Measurements from ENCODE around the gene HPS3.

Gene HPS3

GRCh38 chr3:149162007-149162406, 32.6 kb downstream of the HPS3 start:
- Histone ChIP-seq H3K9me3 (ENCODE audit: control insufficient read depth, low read depth, low read length) (no peaks in the 10 kb centered on the region), H3K27ac (ENCODE audit: low read length) (no peak overlapping the region), H3K9ac (ENCODE audit: low read length) (no peak overlapping the region), H3K36me3 (ENCODE audit: control insufficient read depth, low read depth, low read length) (peaks cover 79% of the 10 kb centered on the region), H3K4me3 (ENCODE audit: low read length) (no peak overlapping the region), H3K27me3 (ENCODE audit: control insufficient read depth, insufficient read depth, low read length) (no peaks in the 10 kb centered on the region), H3K4me1 (ENCODE audit: control insufficient read depth, low read depth, low read length) (no peaks in the 10 kb centered on the region)

GRCh38 chr3:149163066-149163465, 33.6 kb downstream of the HPS3 start:
- Histone ChIP-seq H3K9me3 (ENCODE audit: control insufficient read depth, low read depth, low read length) (no peaks in the 10 kb centered on the region), H3K4me3 (ENCODE audit: low read length) (no peak overlapping the region), H3K27ac (ENCODE audit: low read length) (no peak overlapping the region), H3K4me1 (ENCODE audit: control insufficient read depth, low read depth, low read length) (no peaks in the 10 kb centered on the region), H3K9ac (ENCODE audit: low read length) (no peak overlapping the region), H3K36me3 (ENCODE audit: control insufficient read depth, low read depth, low read length) (peaks cover 80% of the 10 kb centered on the region), H3K27me3 (ENCODE audit: control insufficient read depth, insufficient read depth, low read length) (no peaks in the 10 kb centered on the region)

GRCh38 chr3:149167898-149168297, 38.5 kb downstream of the HPS3 start:
- no peaks in the 10 kb centered on the region for H3K27me3 ChIP-seq (ENCODE audit: control insufficient read depth, insufficient read depth, low read length)
- no peaks in the 10 kb centered on the region for H3K4me1 ChIP-seq (ENCODE audit: control insufficient read depth, low read depth, low read length)
- H3K27ac ChIP-seq (ENCODE audit: low read length) = no peak overlapping the region
- no peaks in the 10 kb centered on the region for H3K9me3 ChIP-seq (ENCODE audit: control insufficient read depth, low read depth, low read length)
- H3K9ac ChIP-seq (ENCODE audit: low read length) = no peak overlapping the region
- peaks cover 82% of the 10 kb centered on the region for H3K36me3 ChIP-seq (ENCODE audit: control insufficient read depth, low read depth, low read length)
- H3K4me3 ChIP-seq (ENCODE audit: low read length) = no peak overlapping the region

- H3K4me3 ChIP-seq (ENCODE audit: low read length) = no peak overlapping the region
- H3K9ac ChIP-seq (ENCODE audit: low read length) = no peak overlapping the region
- no peaks in the 10 kb centered on the region for H3K27me3 ChIP-seq (ENCODE audit: control insufficient read depth, insufficient read depth, low read length)
- no peaks in the 10 kb centered on the region for H3K4me1 ChIP-seq (ENCODE audit: control insufficient read depth, low read depth, low read length)
- H3K9me3 ChIP-seq (ENCODE audit: control insufficient read depth, low read depth, low read length) = no peaks in the 10 kb centered on the region
- H3K36me3 ChIP-seq (ENCODE audit: control insufficient read depth, low read depth, low read length) = peaks cover 77% of the 10 kb centered on the region
- no peak overlapping the region for H3K27ac ChIP-seq (ENCODE audit: low read length)
These were observed 41.2 kb downstream of the HPS3 start for GRCh38 chr3:149170672-149171071.

GRCh38 chr3:149174901-149175300, 45.5 kb downstream of the HPS3 start:
- no peaks in the 10 kb centered on the region for H3K4me1 ChIP-seq (ENCODE audit: control insufficient read depth, low read depth, low read length)
- H3K4me3 ChIP-seq (ENCODE audit: low read length) = no peak overlapping the region
- no peaks in the 10 kb centered on the region for H3K27me3 ChIP-seq (ENCODE audit: control insufficient read depth, insufficient read depth, low read length)
- no peak overlapping the region for H3K27ac ChIP-seq (ENCODE audit: low read length)
- H3K36me3 ChIP-seq (ENCODE audit: control insufficient read depth, low read depth, low read length) = peaks cover 48% of the 10 kb centered on the region
- peaks cover 4% of the 10 kb centered on the region for H3K9me3 ChIP-seq (ENCODE audit: control insufficient read depth, low read depth, low read length)
- H3K9ac ChIP-seq (ENCODE audit: low read length) = no peak overlapping the region

- no peaks in the 10 kb centered on the region for H3K27me3 ChIP-seq (ENCODE audit: control insufficient read depth, insufficient read depth, low read length)
- H3K4me1 ChIP-seq (ENCODE audit: control insufficient read depth, low read depth, low read length) = no peaks in the 10 kb centered on the region
- H3K9ac ChIP-seq (ENCODE audit: low read length) = no peak overlapping the region
- H3K36me3 ChIP-seq (ENCODE audit: control insufficient read depth, low read depth, low read length) = peaks cover 36% of the 10 kb centered on the region
- H3K27ac ChIP-seq (ENCODE audit: low read length) = no peak overlapping the region
- no peak overlapping the region for H3K4me3 ChIP-seq (ENCODE audit: low read length)
- H3K9me3 ChIP-seq (ENCODE audit: control insufficient read depth, low read depth, low read length) = peaks cover 4% of the 10 kb centered on the region
These were observed 47.7 kb downstream of the HPS3 start for GRCh38 chr3:149177122-149177521.

- Histone ChIP-seq H3K27me3 (ENCODE audit: control insufficient read depth, insufficient read depth, low read length) (no peaks in the 10 kb centered on the region), H3K4me1 (ENCODE audit: control insufficient read depth, low read depth, low read length) (no peaks in the 10 kb centered on the region), H3K27ac (ENCODE audit: low read length) (no peak overlapping the region), H3K4me3 (ENCODE audit: low read length) (no peak overlapping the region), H3K9ac (ENCODE audit: low read length) (no peak overlapping the region), H3K9me3 (ENCODE audit: control insufficient read depth, low read depth, low read length) (peaks cover 4% of the 10 kb centered on the region), H3K36me3 (ENCODE audit: control insufficient read depth, low read depth, low read length) (peaks cover 16% of the 10 kb centered on the region)
These were observed 49.8 kb downstream of the HPS3 start for GRCh38 chr3:149179220-149179619.

GRCh38 chr3:149180057-149180573, 50.7 kb downstream of the HPS3 start:
- Histone ChIP-seq H3K9ac (ENCODE audit: low read length) (no peak overlapping the region), H3K27ac (ENCODE audit: low read length) (no peak overlapping the region), H3K9me3 (ENCODE audit: control insufficient read depth, low read depth, low read length) (peaks cover 4% of the 10 kb centered on the region), H3K27me3 (ENCODE audit: control insufficient read depth, insufficient read depth, low read length) (no peaks in the 10 kb centered on the region), H3K36me3 (ENCODE audit: control insufficient read depth, low read depth, low read length) (peaks cover 14% of the 10 kb centered on the region), H3K4me1 (ENCODE audit: control insufficient read depth, low read depth, low read length) (no peaks in the 10 kb centered on the region), H3K4me3 (ENCODE audit: low read length) (no peak overlapping the region)

GRCh38 chr3:149181182-149181581, 51.7 kb downstream of the HPS3 start:
- no peaks in the 10 kb centered on the region for H3K27me3 ChIP-seq (ENCODE audit: control insufficient read depth, insufficient read depth, low read length)
- H3K9me3 ChIP-seq (ENCODE audit: control insufficient read depth, low read depth, low read length) = peaks cover 5% of the 10 kb centered on the region
- peaks cover 9% of the 10 kb centered on the region for H3K36me3 ChIP-seq (ENCODE audit: control insufficient read depth, low read depth, low read length)
- H3K4me3 ChIP-seq (ENCODE audit: low read length) = no peak overlapping the region
- H3K9ac ChIP-seq (ENCODE audit: low read length) = no peak overlapping the region
- no peaks in the 10 kb centered on the region for H3K4me1 ChIP-seq (ENCODE audit: control insufficient read depth, low read depth, low read length)
- no peak overlapping the region for H3K27ac ChIP-seq (ENCODE audit: low read length)

GRCh38 chr3:149186219-149186618, 56.8 kb downstream of the HPS3 start:
- Histone ChIP-seq H3K9ac (ENCODE audit: low read length) (no peak overlapping the region), H3K4me3 (ENCODE audit: low read length) (no peak overlapping the region), H3K27ac (ENCODE audit: low read length) (no peak overlapping the region), H3K27me3 (ENCODE audit: control insufficient read depth, insufficient read depth, low read length) (no peaks in the 10 kb centered on the region), H3K9me3 (ENCODE audit: control insufficient read depth, low read depth, low read length) (peaks cover 4% of the 10 kb centered on the region), H3K36me3 (ENCODE audit: control insufficient read depth, low read depth, low read length) (no peaks in the 10 kb centered on the region), H3K4me1 (ENCODE audit: control insufficient read depth, low read depth, low read length) (peaks cover 24% of the 10 kb centered on the region)

GRCh38 chr3:149186721-149187120, 57.3 kb downstream of the HPS3 start:
- peaks cover 29% of the 10 kb centered on the region for H3K4me1 ChIP-seq (ENCODE audit: control insufficient read depth, low read depth, low read length)

GRCh38 chr3:149188494-149188893, 59.1 kb downstream of the HPS3 start:
- Histone ChIP-seq H3K9ac (ENCODE audit: low read length) (no peak overlapping the region), H3K27me3 (ENCODE audit: control insufficient read depth, insufficient read depth, low read length) (no peaks in the 10 kb centered on the region), H3K9me3 (ENCODE audit: control insufficient read depth, low read depth, low read length) (peaks cover 4% of the 10 kb centered on the region)

More at GRCh38 chr3:149186721-149187120, 57.3 kb downstream of the HPS3 start:
- Histone ChIP-seq H3K36me3 (ENCODE audit: control insufficient read depth, low read depth, low read length) (no peaks in the 10 kb centered on the region), H3K27me3 (ENCODE audit: control insufficient read depth, insufficient read depth, low read length) (no peaks in the 10 kb centered on the region), H3K27ac (ENCODE audit: low read length) (no peak overlapping the region), H3K4me3 (ENCODE audit: low read length) (no peak overlapping the region), H3K9me3 (ENCODE audit: control insufficient read depth, low read depth, low read length) (peaks cover 4% of the 10 kb centered on the region), H3K9ac (ENCODE audit: low read length) (no peak overlapping the region)

More at GRCh38 chr3:149188494-149188893, 59.1 kb downstream of the HPS3 start:
- H3K4me1 ChIP-seq (ENCODE audit: control insufficient read depth, low read depth, low read length) = peaks cover 38% of the 10 kb centered on the region
- H3K27ac ChIP-seq (ENCODE audit: low read length) = no peak overlapping the region
- no peaks in the 10 kb centered on the region for H3K36me3 ChIP-seq (ENCODE audit: control insufficient read depth, low read depth, low read length)
- no peak overlapping the region for H3K4me3 ChIP-seq (ENCODE audit: low read length)
